Ecto neural progenitor cell (in vitro differentiated cells): Measurements from ENCODE around the gene KCNS1.

Source experiments
- DNase-seq: peaks from one replicate; pipeline ENCODE4 v3.0.0-alpha.2; 2018; ENCODE audit warnings: low spot score

KCNS1 gene

GRCh38 chr20:45047581-45048119 lies 53.3 kb downstream of the KCNS1 start:
- no peak for DNase-seq

GRCh38 chr20:45044601-45045000 lies 56.3 kb downstream of the KCNS1 start:
- DNase-seq, result no peak

GRCh38 chr20:45044084-45044573 lies 56.8 kb downstream of the KCNS1 start:
- DNase-seq, result no peak

GRCh38 chr20:45042978-45043377 lies 57.9 kb downstream of the KCNS1 start:
- no peak for DNase-seq
